Suprapubic skin (tissue), 4 donors: ENCODE results near the gene ST6GALNAC4.

ENCODE experiments used
- CTCF ChIP-seq, 2 donors: fragments of 200-600 bp in 1 of 2; fragments of 450-650 bp in 1 of 2; sonication (generic) in 1 of 2; IDR thresholded peaks; one replicate each; pipeline ENCODE4 v1.5.1; 2016 to 2019; ENCODE audit warnings: antibody characterized with exemption in 2 of 2, mild to moderate bottlenecking in 1 of 2, moderate library complexity in 1 of 2
- EP300 ChIP-seq: sonication (generic); formaldehyde crosslinking; IDR thresholded peaks from one replicate; pipeline ENCODE4 v1.6.1; 2017; ENCODE audit warnings: antibody characterized with exemption
- POLR2A ChIP-seq, 2 donors: fragments of 450-650 bp; IDR thresholded peaks; one replicate each; pipeline ENCODE4 v1.6.1; 2017; ENCODE audit warnings: antibody characterized with exemption in 2 of 2, mild to moderate bottlenecking in 2 of 2, moderate library complexity in 2 of 2
- POLR2AphosphoS5 ChIP-seq, 3 donors: sonication (generic); formaldehyde crosslinking; IDR thresholded peaks; one replicate each; pipeline ENCODE4 v1.6.1; 2017; ENCODE audit warnings: antibody characterized with exemption in 3 of 3

- TF ChIP-seq CTCF (IDR thresholded peaks at IDR 0.05) (no peak), POLR2A (IDR thresholded peaks at IDR 0.05) (no peak), EP300 (no peak), POLR2AphosphoS5 (IDR thresholded peaks at IDR 0.05) (no peak)
These were observed 39.9 kb downstream of the ST6GALNAC4 start for GRCh38 chr9:127876764-127877562.
